Peyer's patch (tissue), 4 donors: ENCODE data around the gene SLC6A9. TPM values are rescaled to one million over a fixed set of nuclear protein-coding genes. Genes with fewer than 3 reads are reported as not detected.
A peak's percentile ranks its signal among the peaks of the same experiment; 100 is the strongest.

Source experiments
- DNase-seq, 3 donors: peaks; one replicate each; pipeline ENCODE4 v3.0.0-alpha.2; 2017 to 2019
- H3K27ac ChIP-seq, 4 donors: fragments of 200-600 bp; sonication (generic); one replicate each; pipeline ENCODE4 v1.5.1; 2016 to 2019
- H3K27me3 ChIP-seq, 2 donors: fragments of 200-600 bp; sonication (generic); one replicate each; pipeline ENCODE4 v1.5.1; 2019
- H3K36me3 ChIP-seq, 3 donors: fragments of 200-600 bp; sonication (generic); one replicate each; pipeline ENCODE4 v1.5.1; 2016 to 2019
- H3K4me1 ChIP-seq, 4 donors: fragments of 200-600 bp; sonication (generic); one replicate each; pipeline ENCODE4 v1.5.1; 2016 to 2019
- H3K4me3 ChIP-seq, 4 donors: fragments of 200-600 bp; sonication (generic); 1 replicate in 3 of 4; 2 replicates in 1 of 4; pipeline ENCODE4 v1.5.1; 2016 to 2019; ENCODE audit warnings: mild to moderate bottlenecking in 1 of 4
- H3K9me3 ChIP-seq, 4 donors: fragments of 200-600 bp; sonication (generic); one replicate each; pipeline ENCODE4 v1.5.1; 2016 to 2019; ENCODE audit warnings: mild to moderate bottlenecking in 1 of 4
- CTCF ChIP-seq, 6 experiments: fragments of 450-650 bp in 4 of 6; fragments of 200-600 bp in 2 of 6; sonication (generic) in 1 of 6; IDR thresholded peaks; one replicate each; pipeline ENCODE4 v1.5.1; 2017 to 2019; ENCODE audit warnings: antibody characterized with exemption in 6 of 6, mild to moderate bottlenecking in 3 of 6, moderate library complexity in 1 of 6
- POLR2A ChIP-seq, 2 donors: fragments of 450-650 bp; IDR thresholded peaks; one replicate each; pipeline ENCODE4 v1.5.1; 2017; ENCODE audit warnings: antibody characterized with exemption in 2 of 2, mild to moderate bottlenecking in 2 of 2, moderate library complexity in 2 of 2
- total RNA-seq, 4 donors: library from RNA; depleted of rRNA; stranded (reverse); fragments of >200 nt; gene quantifications; one replicate each; pipeline ENCODE4 v1.1.0, GENCODE V29; 2016

Gene SLC6A9
- total RNA-seq, 4 donors from 2014 or later, result 8.8 to 19.0 (median 11.5) TPM

- Histone ChIP-seq H3K9me3 (no peaks in the 10 kb centered on the region), H3K4me3 (peak overlapping the region; percentile 52 to 81 (median 60)), H3K27me3 (no peaks in the 10 kb centered on the region), H3K36me3 (no peaks in the 10 kb centered on the region), H3K4me1 (peaks cover 0 to 17% (median 4%) of the 10 kb centered on the region in 4 donors), H3K27ac (peak overlapping the region; percentile 61 to 82 (median 77))
- DNase-seq, result no peak
- TF ChIP-seq CTCF (IDR thresholded peaks at IDR 0.05) (no peak), POLR2A (IDR thresholded peaks at IDR 0.05) (no peak)
These were observed 40.7 kb downstream of the SLC6A9 start for GRCh38 chr1:43990271-43991199.

- Histone ChIP-seq H3K4me1 (peaks cover 0 to 14% (median 3%) of the 10 kb centered on the region in 4 donors), H3K36me3 (no peaks in the 10 kb centered on the region), H3K9me3 (no peaks in the 10 kb centered on the region), H3K27me3 (no peaks in the 10 kb centered on the region), H3K4me3 (no peak overlapping the region), H3K27ac (no peak overlapping the region)
- TF ChIP-seq CTCF (IDR thresholded peaks at IDR 0.05) (no peak), POLR2A (IDR thresholded peaks at IDR 0.05) (no peak)
- no peak for DNase-seq
These were observed 43.9 kb downstream of the SLC6A9 start for GRCh38 chr1:43987159-43987902.

- H3K27me3 ChIP-seq, result no peaks in the 10 kb centered on the region
- H3K9me3 ChIP-seq, result no peaks in the 10 kb centered on the region
- no peaks in the 10 kb centered on the region for H3K36me3 ChIP-seq
- no peak overlapping the region for H3K4me3 ChIP-seq
- peaks cover 0 to 8% (median 0%) of the 10 kb centered on the region in 4 donors for H3K4me1 ChIP-seq
- TF ChIP-seq CTCF (IDR thresholded peaks at IDR 0.05) (peak in 3 of 6 experiments; percentile 20 to 32 (median 21)), POLR2A (IDR thresholded peaks at IDR 0.05) (no peak)
- DNase-seq, result no peak
- H3K27ac ChIP-seq, result no peak overlapping the region
These were observed 44.5 kb downstream of the SLC6A9 start for GRCh38 chr1:43986712-43987111.

- no peak for TF ChIP-seq POLR2A (IDR thresholded peaks at IDR 0.05)
- TF ChIP-seq CTCF (IDR thresholded peaks at IDR 0.05), result no peak
- Histone ChIP-seq H3K27ac (no peak overlapping the region), H3K4me1 (peaks cover 0 to 12% (median 0%) of the 10 kb centered on the region in 4 donors), H3K36me3 (no peaks in the 10 kb centered on the region), H3K4me3 (no peak overlapping the region), H3K9me3 (no peaks in the 10 kb centered on the region), H3K27me3 (no peaks in the 10 kb centered on the region)
- DNase-seq, result no peak
These were observed 45.2 kb downstream of the SLC6A9 start for GRCh38 chr1:43985984-43986595.

- H3K9me3 ChIP-seq, result no peaks in the 10 kb centered on the region
- no peak overlapping the region for H3K27ac ChIP-seq
- peaks cover 0 to 15% (median 3%) of the 10 kb centered on the region in 4 donors for H3K4me1 ChIP-seq
- DNase-seq, result no peak
- no peak overlapping the region for H3K4me3 ChIP-seq
- TF ChIP-seq CTCF (IDR thresholded peaks at IDR 0.05) (no peak), POLR2A (IDR thresholded peaks at IDR 0.05) (no peak)
- no peaks in the 10 kb centered on the region for H3K36me3 ChIP-seq
- no peaks in the 10 kb centered on the region for H3K27me3 ChIP-seq
These were observed 46.4 kb downstream of the SLC6A9 start for GRCh38 chr1:43984855-43985254.
